ENCODE measurements around the gene SH3BGRL3. TPM values are rescaled to one million over a fixed set of nuclear protein-coding genes. Genes with fewer than 3 reads are reported as not detected.
"Not testable (repeated sequence)": the region's sequence is repeated elsewhere in the genome, so short reads cannot be mapped to it uniquely, and the experiment has no call there.

The SH3BGRL3 gene
- total RNA-seq, 2 experiments from 2014 or later: 292 to 295 TPM

DNA sequence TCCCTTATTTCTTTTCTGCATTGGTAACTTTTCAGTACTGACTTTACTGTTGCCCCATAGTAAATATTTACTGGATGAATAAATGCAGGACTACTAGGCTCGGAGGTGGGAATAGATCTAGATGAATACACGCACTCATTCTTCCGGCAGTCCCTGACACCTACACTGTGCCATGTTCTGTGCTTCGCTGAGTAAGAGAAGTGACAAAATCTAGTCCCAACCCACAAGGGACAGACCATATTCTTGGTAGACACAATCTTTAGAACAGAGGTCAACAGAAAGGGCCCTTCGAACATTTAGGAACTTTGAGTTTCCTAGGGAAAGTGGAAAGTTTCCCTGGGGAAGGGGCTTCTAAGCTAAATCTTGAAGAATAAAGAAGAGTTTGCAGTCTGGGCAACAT, 34.6 kb downstream of the SH3BGRL3 start:
- H3K36me3 Mint-ChIP-seq: peaks cover 14% of the 10 kb centered on the region
- H3K4me3 Mint-ChIP-seq: no peak overlapping the region
- H3K4me1 Mint-ChIP-seq: peaks cover 33% of the 10 kb centered on the region
- no peak overlapping the region for H3K27ac Mint-ChIP-seq
- no peaks in the 10 kb centered on the region for H3K9me3 Mint-ChIP-seq
- no peak for DNase-seq
- no peaks in the 10 kb centered on the region for H3K27me3 Mint-ChIP-seq

DNA sequence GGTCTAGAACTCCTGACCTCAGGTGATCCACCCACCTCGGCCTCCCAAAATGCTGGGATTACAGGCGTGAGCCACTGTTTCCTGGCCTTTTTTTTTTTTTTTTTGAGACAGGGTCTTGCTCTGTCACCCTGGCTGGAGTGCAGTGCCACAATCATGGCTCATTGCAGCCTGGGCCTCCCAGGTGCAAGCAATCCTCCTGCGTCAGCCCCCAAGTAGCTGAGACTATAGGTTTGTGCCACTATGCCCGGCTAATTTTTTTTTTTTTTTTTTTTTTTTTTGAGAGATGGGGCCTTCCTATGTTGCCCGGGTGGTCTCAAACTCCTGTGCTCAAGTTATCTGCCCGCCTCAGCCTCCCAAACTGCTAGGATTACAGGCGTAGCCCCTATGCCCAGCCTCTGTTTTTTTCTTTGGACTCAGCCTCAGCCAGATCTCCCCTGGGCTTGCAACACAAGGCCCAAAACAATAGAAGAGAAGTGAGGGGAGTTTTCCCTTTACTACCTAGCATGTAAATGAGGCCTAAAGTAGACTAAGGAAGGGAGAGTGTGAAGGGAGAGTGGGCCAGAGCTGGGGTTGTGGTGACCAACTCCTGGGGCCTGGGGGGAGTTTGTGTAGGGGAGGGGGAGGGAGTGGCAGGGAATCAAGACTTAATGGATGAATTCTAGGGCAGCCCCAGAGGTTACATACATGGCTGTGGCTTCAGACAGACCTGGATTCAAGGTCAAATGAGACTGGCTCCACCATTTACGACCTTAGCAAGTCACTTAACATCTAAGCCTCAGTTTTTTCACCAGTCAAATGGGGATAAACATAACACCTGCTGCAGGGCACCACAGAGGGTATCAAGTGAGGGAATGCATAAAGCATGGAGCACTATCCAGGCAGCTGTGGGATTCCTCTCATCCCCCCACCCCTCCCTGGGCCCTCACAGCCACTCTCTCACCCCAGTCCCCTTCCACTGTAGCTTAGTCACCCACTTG, 36.3 kb downstream of the SH3BGRL3 start:
- Mint-ChIP-seq H3K9me3 (no peaks in the 10 kb centered on the region), H3K4me3 (no peak overlapping the region), H3K4me1 (peaks cover 42% of the 10 kb centered on the region), H3K27me3 (no peaks in the 10 kb centered on the region), H3K27ac (peak overlapping the region; percentile 73), H3K36me3 (peaks cover 22% of the 10 kb centered on the region)
- DNase-seq: no peak

DNA sequence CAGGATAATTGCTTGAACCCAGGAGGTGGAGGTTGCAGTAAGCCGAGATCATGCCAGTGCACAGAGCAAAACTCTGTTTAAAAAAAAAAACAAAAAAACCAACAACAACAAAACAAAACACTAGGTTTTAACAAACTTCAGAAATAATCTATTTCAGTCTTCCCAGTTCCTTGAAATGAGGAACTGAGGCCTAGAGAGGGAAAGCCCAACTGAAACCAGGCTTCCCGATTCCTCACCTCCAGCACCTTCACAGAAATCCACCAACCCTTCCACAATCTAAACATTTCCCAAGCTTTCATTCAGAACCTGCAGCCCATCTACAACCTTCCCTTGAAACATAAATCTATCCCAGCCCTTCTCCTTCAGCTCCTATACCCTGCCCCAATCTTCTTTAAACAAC, 37.3 kb downstream of the SH3BGRL3 start:
- peak overlapping the region; percentile 97 for H3K27ac Mint-ChIP-seq
- H3K4me1 Mint-ChIP-seq: peaks cover 50% of the 10 kb centered on the region
- no peaks in the 10 kb centered on the region for H3K27me3 Mint-ChIP-seq
- DNase-seq: no peak
- no peaks in the 10 kb centered on the region for H3K9me3 Mint-ChIP-seq
- H3K4me3 Mint-ChIP-seq: peak overlapping the region; percentile 94
- H3K36me3 Mint-ChIP-seq: peaks cover 27% of the 10 kb centered on the region

DNA sequence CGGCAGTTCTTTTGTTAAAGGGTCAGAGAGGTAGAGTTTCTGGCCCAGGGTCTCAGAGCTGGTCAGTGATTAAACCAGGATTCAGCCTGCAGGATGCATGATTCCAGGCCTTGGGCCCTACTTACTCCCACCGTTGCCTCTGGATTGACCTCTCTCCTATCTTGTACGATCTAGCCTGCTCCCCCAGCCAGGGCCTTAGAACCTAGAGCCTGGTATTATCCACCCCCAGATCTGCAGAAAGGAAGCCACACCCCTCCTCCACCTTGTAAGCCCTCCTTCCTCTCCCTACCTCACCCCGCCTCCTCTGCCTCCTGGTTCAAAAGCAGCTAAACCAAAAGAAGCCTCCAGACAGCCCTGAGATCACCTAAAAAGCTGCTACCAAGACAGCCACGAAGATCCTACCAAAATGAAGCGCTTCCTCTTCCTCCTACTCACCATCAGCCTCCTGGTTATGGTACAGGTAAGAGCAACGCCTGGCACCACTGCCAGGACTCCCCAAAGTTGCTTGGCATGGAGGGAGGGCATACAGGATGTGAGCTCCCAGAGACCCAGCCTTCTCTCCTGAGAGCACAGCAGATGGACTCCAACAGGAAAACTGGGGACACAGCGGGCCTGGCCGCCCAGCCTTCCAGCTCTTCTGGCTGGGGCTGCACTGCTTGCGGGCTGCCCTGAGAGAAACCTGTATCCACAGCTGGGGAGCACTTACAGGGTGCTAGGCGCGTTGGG, 37.9 kb downstream of the SH3BGRL3 start, which contains the start of gene CD52:
TSS of gene CD52 (plus strand) at position 347 of the 726 bp plus-strand sequence. CDS start at position 407, 60 bp downstream.
- Mint-ChIP-seq H3K9me3 (no peaks in the 10 kb centered on the region), H3K4me3 (peak within 1 kb of the TSS; percentile 94), H3K4me1 (peaks cover 56% of the 10 kb centered on the region), H3K27me3 (no peaks in the 10 kb centered on the region), H3K27ac (peak within 1 kb of the TSS; percentile 97), H3K36me3 (peaks cover 28% of the 10 kb centered on the region)
- DNase-seq: peak; percentile 81

DNA sequence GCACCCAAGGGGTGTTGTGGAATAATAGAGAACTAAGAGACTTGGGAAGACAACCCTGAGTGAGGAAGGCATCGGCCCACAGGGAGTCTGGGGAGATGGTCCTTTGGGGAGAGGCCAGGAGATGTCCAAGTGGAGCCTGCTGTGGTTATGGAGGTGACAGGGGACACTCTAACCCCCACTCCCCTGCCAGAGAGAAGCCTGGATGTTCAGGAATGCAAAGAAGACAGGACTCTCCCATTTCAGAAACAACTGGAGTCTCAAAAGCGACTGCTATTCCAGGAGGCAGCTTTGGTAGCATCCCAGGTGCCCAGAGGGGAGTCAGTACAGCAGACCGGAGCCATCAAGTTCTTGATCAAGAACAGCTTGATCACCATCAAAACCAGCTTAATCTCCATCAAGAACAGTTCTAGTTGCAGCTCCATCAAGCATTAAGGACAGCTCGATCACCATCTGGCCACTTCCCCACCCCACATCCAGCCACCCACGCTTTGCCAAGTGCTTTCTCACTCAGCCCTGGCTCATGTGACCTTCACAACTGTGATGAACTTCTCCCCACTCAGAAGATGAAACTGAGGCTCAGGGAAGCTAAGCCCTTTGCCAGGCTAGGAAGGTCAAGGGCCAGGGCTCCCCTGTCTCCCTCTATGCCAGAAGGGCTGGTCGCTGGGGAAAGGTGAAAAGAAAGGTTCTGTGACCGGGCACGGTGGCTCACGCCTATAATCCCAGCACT, 38.6 kb downstream of the SH3BGRL3 start:
- Mint-ChIP-seq H3K36me3 (peaks cover 33% of the 10 kb centered on the region), H3K4me3 (peak overlapping the region; percentile 94)

DNA sequence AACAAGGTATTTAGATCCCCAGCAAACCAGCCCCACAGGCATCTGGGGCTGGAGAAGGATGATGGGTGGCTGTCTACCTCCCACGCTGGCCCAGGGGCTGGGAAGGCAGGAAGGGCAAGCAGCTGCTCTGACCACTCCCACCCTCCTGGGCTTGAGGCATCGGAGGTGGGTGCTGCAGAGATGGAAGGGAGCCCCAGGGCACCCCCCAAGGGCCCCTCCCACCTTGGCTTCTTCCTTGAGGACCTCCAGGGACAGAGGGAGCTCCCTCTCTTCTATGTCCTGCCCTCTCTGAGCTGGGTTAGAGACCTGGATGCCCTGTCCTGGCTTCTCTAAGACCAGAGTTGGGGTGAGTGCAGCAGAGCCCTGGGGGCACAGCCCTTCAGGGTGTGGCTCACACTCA, 41.0 kb downstream of the SH3BGRL3 start:
- DNase-seq: peak; percentile 12
- peak overlapping the region; percentile 97 for H3K27ac Mint-ChIP-seq
- no peaks in the 10 kb centered on the region for H3K9me3 Mint-ChIP-seq
- H3K4me1 Mint-ChIP-seq: peaks cover 44% of the 10 kb centered on the region
- H3K4me3 Mint-ChIP-seq: peak overlapping the region; percentile 94
- peaks cover 35% of the 10 kb centered on the region for H3K36me3 Mint-ChIP-seq
- H3K27me3 Mint-ChIP-seq: no peaks in the 10 kb centered on the region

More for the DNA sequence above, 38.6 kb downstream of the SH3BGRL3 start:
- peak; percentile 64 for DNase-seq
- Mint-ChIP-seq H3K27ac (peak overlapping the region; percentile 97), H3K4me1 (peaks cover 58% of the 10 kb centered on the region), H3K27me3 (no peaks in the 10 kb centered on the region), H3K9me3 (no peaks in the 10 kb centered on the region)

DNA sequence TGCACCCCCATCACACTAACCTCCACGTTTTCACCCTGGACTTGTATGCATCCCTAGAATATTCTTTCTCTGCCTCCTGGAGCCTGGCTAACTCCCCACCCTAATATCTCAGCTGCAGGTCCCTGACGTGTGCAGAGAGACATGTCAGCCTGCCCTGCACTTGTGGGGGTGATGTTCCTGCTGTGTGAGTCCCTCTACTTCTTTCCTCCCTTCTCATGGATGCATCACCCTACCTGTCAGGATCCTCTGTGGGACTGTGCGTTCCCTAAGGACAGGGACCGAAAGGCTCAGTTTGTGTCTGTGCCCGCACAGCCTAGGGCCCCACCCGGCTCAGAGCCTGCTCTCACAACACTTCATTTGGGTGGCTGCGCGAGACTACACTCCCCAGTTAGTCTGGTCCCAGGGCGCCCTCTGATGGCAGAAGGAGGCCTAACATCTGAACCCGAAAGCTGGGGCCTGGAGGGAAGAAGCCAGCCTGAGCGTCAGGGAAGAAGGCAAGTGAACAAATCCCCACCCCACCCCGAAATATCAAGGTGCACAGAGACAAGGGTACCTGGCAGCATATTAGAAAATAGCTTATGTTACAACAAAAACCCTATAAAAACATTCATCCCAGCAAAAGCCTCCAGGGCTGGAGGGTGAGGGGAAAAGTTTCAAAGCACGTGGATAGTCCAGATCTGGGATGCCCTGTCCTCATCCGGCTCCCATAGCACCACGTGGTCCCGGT, 41.6 kb downstream of the SH3BGRL3 start:
- peak overlapping the region; percentile 79 for H3K4me3 Mint-ChIP-seq
- DNase-seq: peak; percentile 90
- peaks cover 39% of the 10 kb centered on the region for H3K4me1 Mint-ChIP-seq
- no peaks in the 10 kb centered on the region for H3K27me3 Mint-ChIP-seq
- H3K36me3 Mint-ChIP-seq: peaks cover 35% of the 10 kb centered on the region
- no peaks in the 10 kb centered on the region for H3K9me3 Mint-ChIP-seq
- H3K27ac Mint-ChIP-seq: peak overlapping the region; percentile 94

DNA sequence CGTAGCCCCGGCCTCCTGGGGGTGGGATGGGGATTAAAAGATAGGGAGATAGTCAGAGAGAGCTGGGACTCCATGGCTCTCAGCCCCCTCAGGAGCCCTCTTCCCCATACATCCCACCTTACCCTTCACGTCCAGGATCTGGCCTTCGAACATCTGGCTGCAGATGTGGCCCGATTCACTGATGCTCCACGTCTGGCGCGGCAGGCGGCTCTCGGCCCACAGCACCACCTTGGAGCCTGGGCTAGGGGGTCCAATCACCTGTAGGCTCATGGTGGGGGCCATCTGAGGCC, 42.1 kb downstream of the SH3BGRL3 start:
- Mint-ChIP-seq H3K27ac (no peak overlapping the region), H3K4me1 (peaks cover 35% of the 10 kb centered on the region), H3K9me3 (no peaks in the 10 kb centered on the region), H3K4me3 (no peak overlapping the region), H3K27me3 (no peaks in the 10 kb centered on the region), H3K36me3 (peaks cover 35% of the 10 kb centered on the region)
- no peak for DNase-seq

DNA sequence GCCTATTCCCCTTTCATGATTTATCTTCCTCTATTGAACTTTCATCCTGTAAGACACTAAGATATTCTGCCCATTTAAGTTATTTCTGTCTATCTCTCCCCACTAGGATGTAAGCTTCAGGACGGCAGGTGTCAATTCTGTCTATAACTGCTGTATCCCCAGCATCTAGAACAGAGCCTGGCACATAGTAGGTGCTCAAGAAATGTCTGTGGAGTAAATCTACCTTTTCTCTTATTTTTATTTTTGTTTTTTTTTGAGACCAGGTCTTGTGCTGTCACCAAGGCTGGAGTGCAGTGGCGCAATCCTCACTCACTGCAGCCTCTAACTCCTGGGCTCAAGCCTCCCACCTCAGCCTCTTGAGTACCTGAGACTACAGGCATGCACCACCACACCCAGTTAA, 43.5 kb downstream of the SH3BGRL3 start:
- DNase-seq: no peak
- H3K27me3 Mint-ChIP-seq: no peaks in the 10 kb centered on the region
- H3K27ac Mint-ChIP-seq: peak overlapping the region; percentile 30
- peaks cover 33% of the 10 kb centered on the region for H3K36me3 Mint-ChIP-seq
- H3K9me3 Mint-ChIP-seq: no peaks in the 10 kb centered on the region
- no peak overlapping the region for H3K4me3 Mint-ChIP-seq
- H3K4me1 Mint-ChIP-seq: peaks cover 26% of the 10 kb centered on the region

DNA sequence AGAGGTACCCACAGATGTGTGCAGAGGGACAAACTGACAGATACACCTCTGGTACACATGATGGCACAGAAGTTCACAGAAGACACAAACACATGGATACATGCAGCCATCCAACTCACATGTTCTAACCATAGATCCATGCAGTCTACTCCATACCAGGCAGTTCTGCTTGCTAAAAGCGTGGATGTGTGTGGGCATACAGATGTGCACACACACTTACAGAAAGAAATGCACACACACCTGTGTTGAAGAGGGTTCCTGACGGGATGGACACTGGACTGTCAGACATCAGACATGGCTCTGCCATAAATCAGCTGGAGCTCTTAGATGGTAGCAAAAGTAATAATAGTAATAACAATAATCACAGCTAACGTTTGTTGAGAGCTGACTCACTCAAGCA, 44.7 kb downstream of the SH3BGRL3 start:
- peaks cover 21% of the 10 kb centered on the region for H3K36me3 Mint-ChIP-seq
- peak overlapping the region; percentile 12 for H3K27ac Mint-ChIP-seq
- H3K27me3 Mint-ChIP-seq: no peaks in the 10 kb centered on the region
- peaks cover 24% of the 10 kb centered on the region for H3K4me1 Mint-ChIP-seq
- no peak overlapping the region for H3K4me3 Mint-ChIP-seq
- no peak for DNase-seq
- H3K9me3 Mint-ChIP-seq: no peaks in the 10 kb centered on the region

DNA sequence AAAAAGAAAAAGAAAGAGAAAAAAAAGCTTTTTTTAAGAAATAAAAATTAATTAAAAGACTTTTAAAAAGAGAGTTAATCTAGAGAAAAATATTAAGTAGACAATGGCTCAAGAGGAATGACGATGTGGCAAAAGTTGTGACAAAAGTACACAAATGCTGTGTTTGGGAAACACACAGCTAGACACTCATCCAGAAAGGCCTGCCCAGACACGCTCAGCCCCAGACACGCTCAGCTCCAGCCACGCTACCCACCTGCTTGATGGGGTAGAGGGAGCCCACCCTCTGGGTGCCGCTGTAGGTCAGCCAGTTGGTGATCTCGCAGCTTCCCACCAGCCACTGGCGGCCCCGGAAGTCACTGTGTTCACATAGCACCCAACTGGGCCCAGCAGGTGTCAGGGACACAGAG, 48.1 kb downstream of the SH3BGRL3 start:
- peaks cover under 1% of the 10 kb centered on the region for H3K4me1 Mint-ChIP-seq
- H3K4me3 Mint-ChIP-seq: no peak overlapping the region
- H3K9me3 Mint-ChIP-seq: no peaks in the 10 kb centered on the region
- H3K27me3 Mint-ChIP-seq: no peaks in the 10 kb centered on the region
- H3K36me3 Mint-ChIP-seq: peaks cover 6% of the 10 kb centered on the region
- DNase-seq: no peak
- no peak overlapping the region for H3K27ac Mint-ChIP-seq

DNA sequence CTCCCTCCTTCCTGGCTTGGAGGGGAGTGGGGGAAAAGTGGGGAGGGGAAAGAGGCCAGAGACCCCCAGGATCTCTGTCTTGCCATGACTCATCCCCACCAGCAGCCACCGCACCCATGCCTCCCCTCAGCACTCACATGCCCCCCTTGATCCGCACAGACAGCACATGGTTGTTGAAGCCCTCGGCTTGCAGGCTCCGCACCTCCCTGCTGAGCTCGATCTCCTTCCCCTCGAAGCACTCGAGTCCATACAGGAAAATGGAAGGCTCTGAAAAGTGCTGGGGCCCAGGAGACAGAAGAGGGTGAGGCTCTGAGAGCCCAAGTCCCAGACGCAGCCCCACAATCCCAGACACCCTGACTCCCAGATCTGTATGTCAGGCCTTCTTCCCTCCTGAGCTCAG, 48.7 kb downstream of the SH3BGRL3 start:
- H3K4me1 Mint-ChIP-seq: no peaks in the 10 kb centered on the region
- no peaks in the 10 kb centered on the region for H3K9me3 Mint-ChIP-seq
- no peaks in the 10 kb centered on the region for H3K27me3 Mint-ChIP-seq
- H3K27ac Mint-ChIP-seq: no peak overlapping the region
- peaks cover 3% of the 10 kb centered on the region for H3K36me3 Mint-ChIP-seq
- DNase-seq: no peak
- no peak overlapping the region for H3K4me3 Mint-ChIP-seq

DNA sequence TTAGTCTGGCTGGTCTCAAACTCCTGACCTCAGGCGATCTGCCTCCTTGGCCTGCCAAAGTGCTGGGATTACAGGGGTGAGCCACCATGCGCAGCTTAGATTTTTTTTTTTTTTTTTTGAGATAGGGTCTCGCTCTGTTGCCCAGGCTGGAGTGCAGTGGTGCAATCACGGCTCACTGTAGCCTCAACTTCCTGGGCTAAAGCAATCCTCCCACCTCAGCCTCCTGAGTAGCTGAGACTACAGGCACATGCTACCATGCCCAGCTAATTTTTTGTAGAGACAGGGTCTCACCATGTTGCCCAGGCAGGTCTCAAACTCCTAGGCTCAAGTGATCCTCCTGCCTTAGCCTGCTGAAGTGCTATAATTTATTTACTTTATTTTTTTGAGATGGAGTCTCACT, 49.5 kb downstream of the SH3BGRL3 start:
- H3K27me3 Mint-ChIP-seq, H3K36me3 Mint-ChIP-seq, H3K9me3 Mint-ChIP-seq, DNase-seq, H3K4me1 Mint-ChIP-seq, H3K27ac Mint-ChIP-seq, H3K4me3 Mint-ChIP-seq: not testable (repeated sequence)

DNA sequence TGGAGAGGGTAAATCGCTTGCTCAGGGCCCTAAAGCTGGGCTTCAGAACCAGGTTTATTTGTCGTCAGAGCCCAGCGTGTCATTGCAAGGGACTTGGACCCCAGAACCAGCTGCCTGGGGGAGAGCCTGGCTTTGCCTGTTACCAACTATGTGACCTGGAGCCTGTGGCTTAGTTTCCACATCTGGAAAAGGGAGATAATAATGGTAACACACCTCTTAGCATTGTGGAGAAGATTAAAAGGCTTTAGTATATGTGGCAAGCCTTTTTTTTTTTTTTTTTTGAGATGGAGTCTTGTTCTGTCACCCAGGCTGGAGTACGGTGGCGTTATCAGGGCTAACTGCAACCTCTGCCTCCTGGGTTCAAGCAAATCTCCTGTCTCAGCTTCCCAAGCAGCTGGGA, 50.4 kb downstream of the SH3BGRL3 start:
- DNase-seq: no peak
- Mint-ChIP-seq H3K27me3 (peaks cover 4% of the 10 kb centered on the region), H3K4me1 (no peaks in the 10 kb centered on the region), H3K36me3 (no peaks in the 10 kb centered on the region), H3K4me3 (no peak overlapping the region), H3K27ac (no peak overlapping the region), H3K9me3 (no peaks in the 10 kb centered on the region)
